Retina (tissue), 1 donor: ENCODE measurements around the gene ADGB.
A peak's percentile ranks its signal among the peaks of the same experiment; 100 is the strongest.
"Not testable (repeated sequence)": the region's sequence is repeated elsewhere in the genome, so short reads cannot be mapped to it uniquely, and the experiment has no call there.

ENCODE experiments used
- DNase-seq: peaks from one replicate; pipeline ENCODE4 v3.0.0-alpha.2; 2016

ADGB gene

DNA sequence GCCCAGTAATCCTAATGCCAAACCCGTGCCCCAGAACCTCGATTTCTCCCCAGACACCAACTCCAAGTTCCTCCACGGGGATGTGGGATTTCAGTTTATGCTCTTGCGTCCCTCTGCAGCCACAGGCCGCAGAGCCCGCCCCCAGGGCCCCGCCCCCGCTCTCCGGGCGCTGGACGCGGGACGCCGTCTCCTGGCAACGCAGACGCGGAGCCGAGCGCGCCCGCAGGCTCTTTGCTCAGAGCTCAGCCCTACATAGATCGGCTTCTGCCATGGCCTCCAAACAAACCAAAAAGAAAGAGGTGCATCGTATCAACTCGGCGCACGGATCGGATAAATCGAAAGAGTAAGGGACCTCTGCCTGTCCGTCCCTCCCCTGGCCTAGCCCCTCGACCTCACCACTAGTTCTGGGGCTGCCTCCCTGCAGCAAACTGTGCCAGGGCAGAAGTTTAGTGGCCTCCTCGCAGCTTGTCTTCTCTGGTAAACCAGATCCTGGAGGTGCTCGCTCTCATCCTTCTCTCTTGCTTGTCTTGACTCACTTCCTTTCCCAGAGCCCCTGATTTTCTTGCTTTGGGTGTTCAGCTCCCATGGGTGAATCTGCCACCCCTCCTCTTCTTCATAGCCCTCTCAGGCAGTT is at the start of gene ADGB:
Gene ADGB (plus strand): TSS at position 201 of the 634 bp plus-strand sequence. CDS start 69 bp downstream, at position 270.
- DNase-seq = peak; percentile 90

DNA sequence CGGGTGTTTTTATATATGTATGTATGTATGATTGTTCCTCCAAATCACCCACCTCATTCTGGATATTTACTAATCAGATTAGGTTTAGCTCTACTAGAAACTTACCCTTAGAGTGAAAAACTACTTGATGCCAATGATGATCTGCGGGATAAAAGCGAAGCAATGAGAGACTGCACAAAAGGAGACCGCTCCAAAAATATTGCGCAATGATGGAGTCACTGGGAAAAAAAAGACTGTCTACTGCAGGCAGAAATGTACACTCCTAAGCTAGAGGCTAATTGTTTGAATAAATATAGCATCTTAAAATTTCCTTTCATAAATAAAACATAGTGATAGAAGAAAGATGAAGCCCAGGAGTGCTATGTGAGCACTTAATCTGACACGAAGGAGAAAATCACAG is 47.9 kb upstream of the ADGB start:
- DNase-seq = no peak

DNA sequence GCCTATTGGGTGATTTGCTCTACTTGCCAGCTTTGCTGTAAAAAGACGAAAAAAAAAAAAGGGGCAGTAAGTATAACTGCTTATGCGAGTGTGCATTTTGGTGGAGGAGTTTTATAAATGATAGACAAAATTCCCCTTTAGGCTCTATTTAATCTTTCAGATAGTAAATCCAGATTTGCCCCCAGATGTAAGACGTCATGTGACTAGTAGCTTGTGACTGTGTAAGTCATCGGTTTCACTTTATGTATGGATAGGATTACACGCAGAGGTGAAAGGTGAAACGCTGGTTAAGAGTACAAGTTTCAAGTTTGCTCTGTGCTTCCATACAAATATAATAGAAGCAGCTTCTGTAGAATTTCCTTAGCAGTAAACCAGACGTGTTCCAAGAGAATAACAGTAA is 47.2 kb upstream of the ADGB start:
- no peak for DNase-seq

DNA sequence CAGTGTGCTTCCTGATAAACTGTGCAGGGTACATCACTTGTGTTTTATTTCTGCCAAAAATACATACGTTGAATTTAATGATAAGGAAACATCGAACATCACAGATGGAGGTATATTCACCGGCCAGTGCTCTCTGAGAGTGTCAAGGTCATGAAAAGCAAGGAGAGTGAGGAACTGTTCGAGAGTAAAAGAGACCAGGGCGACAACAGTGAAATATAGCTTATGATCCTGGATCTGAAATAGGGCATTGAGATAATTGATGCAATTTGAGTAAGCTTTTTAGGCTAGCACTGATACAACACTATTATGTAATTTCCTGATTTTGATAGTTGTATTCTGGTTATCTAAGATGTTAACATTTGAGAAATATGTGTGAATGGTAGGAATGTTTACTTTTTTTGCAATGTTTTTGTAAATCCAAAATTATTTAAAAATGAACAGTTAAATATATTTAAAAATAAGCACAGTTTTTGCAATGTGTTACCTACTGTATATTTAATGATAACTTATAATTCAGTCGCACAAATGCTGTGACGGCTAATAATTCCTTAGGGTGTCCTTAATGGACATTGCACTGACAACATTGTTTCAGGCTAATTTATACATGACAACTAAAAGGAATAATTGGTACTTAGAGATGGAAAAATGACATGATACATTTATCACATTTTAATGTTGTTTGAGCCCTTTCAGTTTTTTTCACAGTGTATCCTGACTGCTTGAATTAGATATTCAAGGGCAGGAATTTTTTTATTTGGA is 45.2 kb upstream of the ADGB start:
- DNase-seq = no peak

DNA sequence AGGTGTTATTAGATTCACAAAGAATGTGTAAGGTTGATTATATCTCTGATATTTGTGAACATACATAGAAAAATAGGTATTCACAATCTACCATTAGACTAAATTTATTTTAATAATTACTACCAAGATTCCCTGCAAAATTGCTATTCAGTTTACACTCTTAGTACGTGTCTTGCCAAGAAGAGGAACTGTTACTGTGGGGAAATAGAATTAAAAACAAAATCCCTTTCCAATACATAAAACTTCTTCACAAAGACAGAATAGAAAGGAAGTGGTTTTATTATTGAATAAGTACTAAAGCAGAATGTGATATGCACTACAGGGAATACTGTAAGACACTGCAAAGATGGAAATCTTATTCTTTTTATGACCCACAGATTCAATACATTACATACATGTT is 38.2 kb upstream of the ADGB start:
- no peak for DNase-seq

DNA sequence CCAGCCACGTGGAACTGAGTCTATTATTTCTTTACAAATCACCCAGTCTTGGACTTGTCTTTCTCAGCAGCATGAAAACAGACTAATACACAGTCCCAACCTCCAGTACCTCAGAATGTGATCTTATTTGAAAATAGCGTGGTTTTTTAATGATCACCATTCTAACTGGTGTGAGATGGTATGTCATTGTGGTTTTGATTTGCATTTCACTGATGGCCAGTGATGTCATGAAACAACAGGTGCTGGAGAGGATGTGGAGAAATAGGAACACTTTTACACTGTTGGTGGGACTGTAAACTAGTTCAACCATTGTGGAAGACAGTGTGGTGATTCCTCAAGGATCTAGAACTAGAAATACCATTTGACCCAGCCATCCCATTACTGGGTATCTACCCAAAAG is 32.1 kb upstream of the ADGB start:
- DNase-seq = not testable (repeated sequence)

DNA sequence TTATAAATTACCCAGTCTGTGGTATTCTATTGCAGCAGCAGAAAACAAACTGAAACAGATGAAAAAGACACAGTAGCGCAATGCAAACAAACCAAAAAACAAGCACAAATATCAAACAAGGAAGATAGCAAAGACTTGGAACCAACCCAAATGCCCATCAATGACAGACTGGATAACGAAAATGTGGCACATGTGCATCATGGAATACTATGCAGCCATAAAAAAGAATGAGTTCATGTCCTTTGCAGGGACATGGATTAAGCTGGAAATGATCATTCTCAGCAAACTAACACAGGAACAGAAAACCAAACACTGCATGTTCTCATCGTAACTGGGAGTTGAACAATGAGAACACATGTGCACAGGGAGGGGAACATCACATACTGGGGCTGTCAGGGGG is 30.2 kb upstream of the ADGB start:
- DNase-seq = not testable (repeated sequence)

DNA sequence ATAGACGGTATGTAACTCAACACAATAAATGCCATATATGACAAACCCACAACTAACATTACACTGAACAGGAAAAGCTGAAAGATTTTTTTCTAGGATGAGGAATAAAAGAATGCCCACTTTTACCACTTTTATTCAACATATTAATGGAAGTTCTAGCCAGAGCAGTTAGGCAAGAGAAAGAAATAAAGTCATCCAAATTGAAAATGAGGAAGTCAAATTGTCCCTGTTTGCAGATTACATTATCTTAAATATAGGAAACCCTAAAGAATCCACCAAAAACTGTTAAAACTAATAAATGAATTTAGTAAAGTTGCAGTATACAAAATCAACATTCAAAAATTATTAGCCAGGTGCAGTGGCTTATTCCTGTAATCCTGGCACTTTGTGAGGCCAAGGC is 24.6 kb upstream of the ADGB start:
- DNase-seq = no peak

DNA sequence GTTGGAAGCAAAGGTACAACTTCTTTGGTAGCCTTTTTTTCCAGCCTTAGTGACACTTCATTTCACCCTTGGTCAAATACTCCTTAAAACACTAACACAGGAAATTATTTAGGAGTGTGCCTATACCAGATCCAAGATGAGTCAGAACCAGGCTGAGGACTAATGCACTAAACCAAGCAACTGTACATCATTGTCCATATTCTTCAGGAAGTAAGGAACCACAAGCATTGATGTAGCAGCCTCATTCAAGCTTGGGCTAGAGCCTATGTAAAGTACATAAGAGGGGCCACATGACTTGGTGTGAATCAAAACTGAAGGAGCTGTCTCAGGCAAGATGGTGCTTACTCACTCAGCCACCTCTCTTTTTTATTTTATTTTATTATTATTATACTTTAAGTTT is 20.7 kb upstream of the ADGB start:
- DNase-seq = no peak

DNA sequence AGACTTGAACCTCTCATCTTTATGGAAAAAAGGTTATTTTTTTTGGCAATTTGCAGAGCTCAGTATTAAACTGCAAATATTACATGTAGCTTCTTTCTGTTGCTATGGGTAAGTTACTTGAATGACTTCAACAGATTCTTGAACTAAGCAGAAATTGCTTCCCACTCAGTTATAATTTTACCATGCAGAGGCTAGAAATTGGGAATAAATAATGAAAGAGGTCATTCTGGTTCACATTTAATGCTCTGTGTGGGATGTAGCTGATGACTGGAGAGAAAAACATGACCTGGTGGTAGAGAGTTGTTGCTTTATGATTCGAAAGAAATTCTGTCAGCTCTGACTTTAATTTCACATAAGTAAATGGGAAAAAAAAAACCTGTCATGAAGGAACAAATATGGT is 16.8 kb upstream of the ADGB start:
- no peak for DNase-seq

DNA sequence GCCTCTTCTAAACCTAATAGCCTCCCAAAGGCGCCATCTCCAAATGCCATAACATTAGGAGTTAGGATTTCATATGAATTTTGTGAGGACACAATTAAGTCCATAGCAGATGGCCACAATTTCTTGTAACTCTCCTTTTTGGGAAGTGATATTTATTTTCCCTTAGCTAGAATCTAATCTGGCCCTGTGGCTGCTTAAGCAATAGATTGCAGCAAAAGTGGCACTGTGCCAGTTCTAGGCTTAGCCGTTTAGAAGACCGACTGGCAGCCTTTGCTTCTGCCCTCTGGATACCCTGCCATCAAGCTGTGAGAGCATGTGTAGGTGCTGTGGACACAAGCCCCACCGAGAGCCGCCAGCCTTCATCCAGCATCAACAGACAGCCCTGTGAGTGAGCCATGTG is 15.9 kb upstream of the ADGB start:
- DNase-seq = no peak

DNA sequence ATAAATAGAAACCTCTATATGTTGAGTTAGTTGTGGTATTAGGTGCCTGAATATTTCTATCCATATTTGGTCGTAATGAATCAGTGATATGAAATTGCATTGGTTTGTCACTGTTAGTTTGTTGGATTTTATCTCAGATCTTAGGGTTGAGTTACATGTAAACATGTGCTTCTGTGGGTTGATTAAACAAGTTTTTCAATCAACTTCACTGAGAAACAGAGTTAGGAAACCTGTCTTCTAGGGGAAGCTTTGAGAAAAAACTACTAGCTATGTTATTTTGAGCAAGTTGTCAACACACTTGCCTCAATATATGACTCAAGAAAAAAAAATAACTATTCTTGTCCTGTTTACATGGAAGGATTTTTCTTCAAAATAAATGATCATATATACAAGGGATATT is 14.8 kb upstream of the ADGB start:
- DNase-seq = no peak

DNA sequence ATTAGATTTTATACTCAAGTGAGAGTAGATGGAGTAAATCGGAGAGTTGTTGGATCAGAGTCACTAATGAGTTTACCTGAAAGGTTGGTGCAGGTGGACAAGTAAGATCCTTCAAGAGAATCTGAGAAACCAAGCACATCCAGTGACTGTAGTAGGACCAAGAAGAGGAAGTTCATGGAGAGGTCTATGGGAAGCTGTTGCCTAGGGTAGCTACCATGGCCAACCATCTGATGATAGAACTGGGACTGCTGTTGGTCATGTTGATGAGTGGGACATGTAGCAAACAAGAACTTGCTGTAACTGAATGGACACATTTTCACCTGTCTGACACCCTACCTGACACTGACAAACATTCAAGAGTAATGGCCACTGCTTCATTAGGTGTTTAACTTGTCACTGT is 11.3 kb upstream of the ADGB start:
- DNase-seq = no peak

DNA sequence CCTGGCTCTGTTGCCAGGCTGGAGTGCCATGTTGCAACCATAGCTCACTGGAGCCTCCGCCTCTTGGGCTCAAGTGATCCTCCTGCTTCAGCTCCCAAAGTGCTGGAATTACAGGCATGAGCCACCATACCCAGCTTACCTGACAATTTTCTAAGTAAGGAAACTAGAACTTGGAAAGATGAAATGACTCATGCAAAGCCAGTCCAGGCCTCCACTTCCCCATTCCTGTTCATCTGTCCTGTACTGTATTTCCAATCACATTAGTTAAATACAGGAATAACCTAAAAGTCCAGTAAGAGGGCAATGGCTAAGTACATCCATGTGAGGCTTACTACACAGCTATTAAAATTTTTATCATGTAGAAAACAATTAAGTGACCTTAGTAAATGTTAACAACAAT is 8.3 kb upstream of the ADGB start:
- no peak for DNase-seq

DNA sequence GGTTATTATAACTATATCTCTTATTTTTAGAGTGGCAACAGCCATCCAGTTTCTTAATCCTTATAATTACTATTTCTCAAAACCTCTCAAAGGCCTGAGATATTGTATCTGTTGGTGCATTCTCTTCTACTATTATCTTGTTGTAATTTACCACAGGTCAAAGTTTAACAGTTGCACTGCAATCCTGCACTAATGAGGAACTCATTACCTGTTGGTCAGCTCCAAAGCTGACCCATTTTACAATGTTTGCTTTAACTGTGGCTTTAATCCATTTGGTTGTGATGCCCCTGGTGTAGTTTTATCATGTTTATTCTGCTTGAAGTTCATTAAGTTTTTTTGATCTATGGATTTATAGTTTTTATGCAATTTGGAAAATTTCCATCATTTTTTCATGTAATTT is 6.3 kb upstream of the ADGB start:
- no peak for DNase-seq

DNA sequence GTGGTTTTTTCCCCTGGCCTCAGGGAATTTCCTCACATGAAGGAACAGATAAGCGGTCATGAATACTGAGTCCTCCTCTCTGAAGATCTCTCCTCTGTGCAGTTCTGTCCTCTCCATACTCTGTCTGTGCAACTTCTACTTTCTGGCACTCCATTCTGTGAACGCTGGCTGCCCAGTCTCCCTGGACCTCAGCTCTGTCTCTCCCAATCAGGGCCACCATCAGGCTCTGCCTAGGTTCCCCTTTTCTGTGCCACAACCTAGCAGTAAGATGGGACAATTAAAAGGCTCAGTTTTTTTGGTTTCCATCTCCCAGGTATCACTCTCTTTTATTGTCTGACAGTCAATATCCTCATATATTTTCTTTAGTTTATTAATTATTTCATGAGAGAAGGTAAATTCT is 4.8 kb upstream of the ADGB start:
- DNase-seq = no peak

DNA sequence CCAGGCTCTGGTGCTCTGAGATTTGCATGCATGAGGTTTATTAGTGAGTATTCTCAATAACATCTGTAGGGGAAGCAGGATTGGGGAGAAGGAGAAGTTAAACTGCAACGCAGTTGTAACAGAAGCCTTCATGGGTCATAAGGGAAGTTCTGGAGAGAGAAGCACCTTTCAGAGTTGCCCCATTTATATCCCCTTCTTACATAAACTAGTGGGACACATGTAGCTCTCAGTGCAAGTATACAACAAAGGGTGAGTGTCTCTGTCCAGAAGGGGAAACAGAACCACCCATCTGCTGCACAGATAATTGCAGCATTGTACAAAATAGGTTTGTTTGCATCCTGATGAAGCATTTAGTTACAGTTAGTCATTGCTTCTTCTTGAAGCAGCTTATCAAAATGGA is 4.3 kb upstream of the ADGB start:
- no peak for DNase-seq

DNA sequence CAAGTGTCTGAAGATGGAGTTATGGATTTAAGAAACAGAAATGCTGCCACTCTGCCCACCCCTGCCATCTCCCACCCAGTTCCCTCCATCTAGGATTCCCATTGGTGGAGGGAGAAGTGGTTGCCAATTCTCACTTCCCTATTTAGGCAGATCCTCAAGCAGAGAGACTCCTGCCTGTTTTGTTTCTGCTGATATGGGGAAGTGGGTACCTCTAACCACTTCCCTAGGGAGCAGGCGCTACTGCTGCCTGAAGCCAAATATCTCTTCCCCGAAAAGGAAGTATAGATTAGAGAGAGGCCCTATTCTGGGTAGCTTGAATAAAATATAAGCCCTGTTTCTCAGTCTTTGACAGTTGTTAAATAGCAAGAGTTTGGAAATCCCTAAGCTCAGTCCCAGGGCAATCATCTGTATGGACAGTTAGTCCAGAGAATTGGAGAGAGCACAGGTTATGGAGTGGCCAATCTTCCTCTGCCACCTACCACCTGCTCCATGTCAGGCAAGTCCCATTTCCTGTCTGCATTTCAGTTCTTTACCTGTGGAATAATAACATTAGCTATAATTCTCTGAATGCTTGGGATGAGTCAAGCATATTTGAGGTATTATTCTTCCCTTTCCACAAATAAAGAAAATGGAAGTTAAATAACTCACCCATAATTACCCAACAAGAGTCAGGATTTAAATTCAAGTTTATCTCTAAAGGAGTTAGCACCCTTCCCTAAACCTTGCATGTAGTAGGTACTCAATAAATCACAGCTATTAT is 2.6 kb upstream of the ADGB start:
- DNase-seq = no peak

DNA sequence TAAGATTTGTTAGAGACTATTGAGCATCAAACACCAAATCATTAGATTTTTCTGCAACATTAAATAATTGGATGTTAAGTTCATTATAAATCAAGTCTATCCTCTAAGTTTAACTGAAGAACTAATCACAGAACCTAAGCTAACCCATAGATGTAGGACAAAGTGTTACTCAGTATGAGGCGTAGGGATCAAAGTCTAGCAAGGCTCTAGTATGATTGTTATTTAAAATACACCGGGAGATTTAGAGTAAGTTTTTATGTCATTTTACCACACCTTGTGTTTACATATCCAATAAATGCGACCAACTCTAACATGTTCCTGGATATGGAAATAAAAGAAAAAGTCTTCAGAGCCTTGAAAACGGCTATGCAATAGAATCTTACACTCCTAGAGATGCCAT is 2.6 kb downstream of the ADGB start:
- DNase-seq = no peak

DNA sequence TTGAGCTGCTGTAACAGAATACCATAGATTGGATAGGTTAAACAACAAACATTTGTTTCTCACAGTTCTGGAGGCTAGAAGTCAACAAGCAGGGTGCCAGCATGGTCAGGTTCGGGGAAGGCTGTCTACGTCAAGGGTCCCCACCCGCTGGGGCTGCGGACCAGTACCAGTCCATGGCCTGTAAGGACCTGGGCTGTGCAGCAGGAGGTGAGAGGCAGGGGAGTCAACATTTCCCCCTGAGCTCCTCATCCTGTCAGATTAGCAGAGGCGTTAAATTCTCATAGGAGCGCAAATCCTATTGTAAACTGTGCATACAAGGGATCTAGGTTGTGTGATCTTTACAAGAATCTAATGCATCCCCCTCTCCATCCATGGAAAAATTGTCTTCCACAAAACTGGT is 3.8 kb downstream of the ADGB start:
- no peak for DNase-seq

DNA sequence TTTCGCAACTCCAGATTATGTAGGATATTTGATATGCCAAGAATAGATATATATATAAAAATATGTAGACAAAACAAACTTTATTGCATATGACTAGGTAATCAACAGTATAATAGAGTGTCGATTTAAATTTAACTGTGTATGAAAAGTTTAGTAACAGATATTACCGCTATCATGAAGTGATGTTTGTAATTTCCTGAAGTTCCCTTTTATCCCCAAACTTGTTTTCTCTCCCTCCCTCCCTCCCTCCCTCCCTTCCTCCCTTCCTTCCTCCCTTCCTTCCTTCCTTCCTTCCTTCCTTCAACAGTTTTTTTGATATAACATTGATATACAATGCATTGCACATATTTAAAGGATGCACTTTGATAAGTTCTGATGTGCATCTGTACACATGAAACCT is 15.2 kb downstream of the ADGB start:
- DNase-seq = no peak

DNA sequence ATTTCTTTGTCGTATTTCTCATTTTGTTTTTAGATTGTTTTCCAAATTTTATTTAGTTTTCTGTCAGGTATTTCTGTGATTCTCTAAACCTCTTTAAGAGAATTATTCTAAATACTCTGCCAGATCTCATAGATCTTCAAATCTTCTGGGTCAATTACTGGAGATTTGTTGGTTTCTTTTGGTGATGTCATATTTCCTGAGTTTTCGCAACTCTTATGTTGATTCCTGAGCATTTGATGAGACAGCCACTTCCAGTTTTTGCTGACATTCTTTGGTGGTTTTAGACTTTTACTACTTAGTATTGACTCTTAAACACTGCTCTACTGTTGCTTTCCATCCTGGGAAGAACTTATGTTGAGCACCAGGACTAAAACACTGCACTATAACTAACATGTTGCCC is 21.9 kb downstream of the ADGB start:
- no peak for DNase-seq

DNA sequence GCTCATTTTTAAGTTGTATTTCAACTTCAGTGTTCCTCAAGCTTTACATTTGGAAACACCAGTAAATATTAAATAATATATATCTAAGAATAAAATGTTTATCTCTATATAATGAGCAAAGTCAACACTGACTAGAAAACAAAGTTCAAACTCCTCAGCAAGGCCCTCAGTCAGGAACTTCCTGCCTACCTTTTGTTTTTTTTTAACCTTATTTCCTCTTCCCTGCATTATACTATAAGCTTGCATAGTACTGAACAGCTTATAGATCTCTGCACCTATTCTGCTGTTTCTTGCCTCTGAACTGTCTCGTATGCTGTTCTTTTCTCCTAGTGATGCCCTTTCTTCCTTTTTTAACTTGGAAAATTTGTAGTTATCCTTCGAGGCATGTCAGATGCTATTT is 29.6 kb downstream of the ADGB start:
- no peak for DNase-seq

DNA sequence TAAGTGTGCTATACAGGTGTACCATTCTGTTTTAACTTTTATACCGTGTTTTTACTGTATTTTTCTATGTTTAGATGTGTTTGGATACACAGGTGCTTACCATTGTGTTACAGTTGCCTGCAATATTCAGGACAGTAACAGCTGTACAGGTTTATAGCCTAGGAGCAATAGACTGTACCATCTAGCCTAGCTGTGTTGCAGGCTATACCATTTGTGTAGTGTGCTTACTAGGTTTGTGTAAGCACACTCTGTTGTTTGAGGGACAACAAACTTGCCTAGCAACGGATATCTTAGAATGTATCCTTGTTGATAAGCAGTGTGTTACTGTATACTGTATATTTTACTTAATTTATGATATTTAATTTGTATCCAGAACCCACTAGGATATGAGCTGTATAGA is 35.2 kb downstream of the ADGB start:
- no peak for DNase-seq
